ENCODE results near the gene GPR17. TPM values are rescaled to one million over a fixed set of nuclear protein-coding genes. Genes with fewer than 3 reads are reported as not detected.

The GPR17 gene
- total RNA-seq, 1 donor from 2014 or later: 0.31 TPM

DNA sequence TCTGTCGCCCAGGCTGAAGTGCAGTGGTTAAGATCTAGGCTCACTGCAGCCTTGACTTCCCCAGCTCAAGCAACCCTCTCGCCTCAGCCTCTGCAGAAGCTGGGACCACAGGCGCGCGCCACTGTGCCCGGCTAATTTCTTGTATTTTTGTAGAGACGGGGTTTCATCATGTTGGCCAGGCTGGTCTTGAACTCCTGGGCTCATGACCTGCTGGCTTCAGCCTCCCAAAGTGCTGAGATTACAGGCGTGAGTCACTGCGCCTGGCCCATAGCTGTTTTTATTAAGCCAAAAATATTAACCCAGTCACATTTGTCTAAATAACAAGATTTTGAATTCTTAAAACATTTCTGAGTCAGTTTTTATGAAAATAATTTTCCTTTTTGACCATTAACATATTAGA is 49.0 kb downstream of the GPR17 start:
- no peak for DNase-seq

DNA sequence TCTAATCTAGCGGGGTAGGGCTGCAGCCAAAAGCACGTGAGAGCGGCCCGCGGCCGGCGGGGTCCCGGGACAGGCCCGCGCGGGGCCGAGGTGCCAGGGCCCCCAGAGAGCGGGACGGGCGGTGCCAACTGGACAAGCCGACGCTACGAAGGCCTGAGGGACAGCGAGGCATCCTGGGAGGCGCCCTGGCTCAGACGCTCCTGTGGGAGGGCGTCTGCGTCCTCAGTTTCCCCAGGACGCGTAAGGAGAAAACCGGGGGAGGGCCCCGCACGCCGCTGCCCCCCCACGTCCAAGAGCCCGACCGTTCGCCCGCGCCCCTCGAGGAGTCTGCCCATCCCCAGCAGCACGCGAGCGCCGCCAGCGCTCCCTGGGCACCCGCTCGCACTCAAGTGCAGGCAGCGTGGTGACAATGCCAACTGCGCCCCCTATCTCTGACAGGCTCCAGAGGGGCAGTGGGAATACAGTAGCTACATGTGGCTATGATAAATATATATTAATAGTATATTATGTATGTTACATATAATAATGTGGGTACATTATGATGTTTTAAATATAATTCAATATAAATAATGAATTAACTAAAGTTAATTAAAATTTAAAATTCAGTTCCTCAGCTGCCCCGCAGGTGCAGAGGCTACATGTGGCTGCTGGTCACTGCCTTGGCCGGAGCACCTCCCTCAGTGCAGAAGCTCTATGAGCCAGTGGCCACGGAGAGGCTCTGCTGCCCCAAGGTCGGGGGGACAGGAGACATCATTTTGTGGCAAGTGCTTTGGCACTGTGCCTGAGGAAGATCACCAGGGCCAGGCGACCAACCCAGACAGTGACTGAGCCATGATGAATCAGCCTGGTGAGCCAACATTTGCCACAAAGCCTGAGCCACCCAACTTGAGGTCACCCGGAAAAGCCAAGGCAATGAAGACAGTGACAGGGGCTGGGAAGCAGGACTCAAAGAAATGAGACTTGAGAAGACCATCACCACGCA is 49.8 kb downstream of the GPR17 start:
- DNase-seq: peak; percentile 84

DNA sequence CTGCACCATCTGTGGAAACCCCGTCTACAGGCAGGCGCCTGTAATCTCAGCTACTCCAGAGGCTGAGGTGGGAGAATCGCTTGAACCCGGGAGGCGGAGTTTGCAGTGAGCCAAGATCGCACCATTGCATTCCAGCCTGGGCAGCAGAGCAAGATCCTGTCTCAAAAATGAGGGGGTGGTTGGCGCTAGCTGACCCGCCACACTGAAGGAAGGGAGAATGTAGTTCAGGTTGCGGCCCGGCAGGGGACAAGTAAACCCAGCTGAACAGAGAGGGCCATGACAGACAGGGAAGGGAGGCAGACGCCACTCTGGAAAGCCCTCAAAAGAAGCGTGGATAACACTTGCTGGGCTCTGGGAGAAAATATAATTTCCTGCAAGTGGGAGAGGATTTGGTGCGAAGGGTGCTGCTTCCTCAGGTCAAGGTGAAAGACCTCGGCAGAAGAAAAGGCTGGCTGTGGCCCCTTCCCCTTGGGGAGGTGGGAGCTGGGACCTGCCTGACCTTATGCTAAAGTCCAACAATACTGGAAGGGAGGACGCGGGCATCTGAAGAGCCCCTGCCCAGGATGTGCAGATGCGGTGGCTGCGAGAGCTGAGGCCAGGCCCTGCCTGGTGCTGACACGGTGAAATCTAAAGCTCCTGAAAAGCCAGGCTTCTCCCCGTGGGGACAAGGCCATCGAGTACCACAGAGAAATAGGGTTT is 51.7 kb downstream of the GPR17 start:
- DNase-seq: no peak

DNA sequence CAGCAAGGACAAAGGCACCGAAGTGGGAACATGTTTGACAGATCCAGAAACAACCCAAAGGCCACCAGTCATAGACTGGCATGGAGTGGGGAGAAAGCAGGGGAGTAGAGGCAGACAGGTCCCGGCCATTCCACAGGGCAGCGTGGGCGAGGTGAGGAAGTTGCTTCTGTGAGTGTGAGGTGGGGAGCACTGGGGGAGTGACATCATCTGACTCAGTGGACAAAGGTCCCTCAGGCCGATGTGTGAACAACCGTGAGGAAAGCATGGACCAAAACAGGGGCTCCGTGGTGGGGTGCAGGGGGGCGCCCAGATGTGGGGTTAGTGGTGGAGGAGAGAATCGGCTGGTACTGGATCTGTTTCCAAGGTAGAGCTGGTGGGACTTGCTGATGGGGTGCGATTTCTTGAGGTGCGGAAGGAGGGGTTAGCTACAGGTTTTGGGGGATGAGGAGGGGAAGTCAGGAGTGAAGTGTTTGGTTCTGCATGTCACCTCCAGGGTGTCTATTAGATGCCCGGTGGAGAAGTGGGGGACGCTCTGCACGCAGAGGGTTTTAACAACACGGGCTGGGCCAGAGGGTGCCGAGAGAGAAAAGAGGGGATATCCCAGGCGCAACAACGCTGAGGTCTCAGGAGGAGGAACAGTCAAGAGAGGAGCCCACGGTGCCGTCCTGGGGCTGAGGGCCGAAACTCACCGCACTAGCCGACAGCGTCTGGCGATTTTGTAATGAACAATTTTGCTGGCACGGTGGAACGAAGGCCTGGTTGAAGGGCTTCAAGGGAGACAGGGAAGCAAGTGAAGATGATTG is 52.8 kb downstream of the GPR17 start:
- DNase-seq: no peak

DNA sequence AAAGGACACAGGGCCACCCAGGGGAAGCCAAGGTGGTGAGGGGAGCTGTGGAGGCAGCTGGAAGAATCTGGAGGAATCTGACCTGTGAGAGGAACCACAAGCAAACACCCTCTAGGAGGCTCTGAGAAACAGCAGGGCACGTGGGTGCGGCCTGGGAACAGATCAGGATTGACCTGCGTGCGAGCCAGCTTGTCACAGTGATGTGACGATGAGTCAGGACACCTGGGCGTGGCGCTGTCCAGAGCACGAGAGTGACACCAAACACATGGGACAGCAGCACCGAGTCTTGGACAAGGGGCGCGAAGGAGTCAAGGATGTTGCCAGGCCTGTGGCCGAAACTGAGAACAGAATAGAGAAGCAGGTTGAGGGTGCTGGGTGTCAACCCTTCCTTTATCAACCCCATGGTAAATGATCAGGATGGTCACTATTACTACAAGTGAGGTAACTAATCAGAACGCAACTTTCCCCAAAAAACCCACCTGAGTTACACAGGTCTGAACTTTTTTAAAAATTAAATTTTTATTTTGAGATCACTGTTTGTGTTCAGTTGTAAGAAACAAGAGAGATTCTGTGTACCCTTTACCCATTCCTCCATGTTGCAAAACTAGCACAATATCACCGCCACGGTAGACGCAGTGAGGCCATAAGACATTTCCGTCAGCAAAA is 54.7 kb downstream of the GPR17 start:
- DNase-seq: peak; percentile 15

DNA sequence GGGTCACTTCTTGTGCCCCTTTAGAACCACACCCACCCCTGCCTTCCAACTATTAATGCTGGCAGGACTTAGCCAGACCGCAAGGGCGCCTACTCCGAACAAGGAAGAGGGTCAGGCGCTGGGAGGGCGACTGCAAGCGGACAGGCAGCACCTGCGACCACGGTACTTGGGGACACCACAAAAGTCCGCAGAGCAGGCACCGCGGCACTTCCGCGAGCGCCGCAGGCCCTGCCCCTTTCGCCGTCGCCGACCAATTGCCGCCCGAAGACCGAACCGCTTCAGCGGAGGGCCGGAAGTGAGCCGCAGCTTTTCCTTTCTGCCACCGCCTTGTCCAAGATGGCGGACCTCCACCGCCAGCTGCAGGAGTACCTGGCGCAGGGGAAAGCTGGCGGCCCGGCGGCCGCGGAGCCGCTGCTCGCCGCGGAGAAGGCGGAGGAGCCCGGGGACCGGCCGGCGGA is 55.3 kb downstream of the GPR17 start, which contains the start of gene SFT2D3:
TSS of gene SFT2D3 (plus strand) at position 305 of the 458 bp plus-strand sequence. CDS start at position 337, 32 bp downstream.
- peak; percentile 97 for DNase-seq

DNA sequence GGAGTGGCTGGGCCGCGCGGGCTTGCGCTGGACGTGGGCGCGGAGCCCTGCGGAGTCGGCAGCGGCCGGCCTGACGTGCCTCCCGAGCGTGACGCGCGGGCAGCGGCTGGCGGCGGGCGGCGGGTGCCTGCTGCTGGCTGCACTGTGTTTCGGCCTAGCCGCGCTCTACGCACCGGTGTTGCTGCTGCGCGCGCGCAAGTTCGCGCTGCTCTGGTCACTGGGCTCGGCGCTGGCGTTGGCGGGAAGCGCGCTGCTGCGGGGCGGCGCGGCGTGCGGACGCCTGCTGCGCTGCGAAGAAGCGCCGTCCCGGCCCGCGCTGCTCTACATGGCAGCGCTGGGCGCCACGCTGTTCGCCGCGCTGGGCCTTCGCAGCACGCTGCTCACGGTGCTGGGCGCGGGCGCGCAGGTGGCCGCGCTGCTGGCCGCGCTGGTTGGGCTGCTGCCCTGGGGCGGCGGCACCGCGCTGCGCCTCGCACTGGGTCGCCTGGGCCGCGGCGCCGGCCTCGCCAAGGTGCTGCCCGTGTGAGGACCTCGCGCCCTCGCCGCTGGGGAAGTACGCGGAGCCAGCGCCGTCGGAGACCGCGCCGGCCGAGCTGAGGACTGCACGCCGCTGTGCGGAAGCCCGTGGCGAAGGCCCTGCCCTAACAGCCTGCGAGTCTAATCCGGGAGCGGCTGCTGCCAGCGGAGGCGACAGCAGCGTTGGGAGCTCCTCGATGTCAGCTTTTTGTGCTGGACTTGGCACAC is 55.9 kb downstream of the GPR17 start:
- peak; percentile 90 for DNase-seq

Other genes starting within 250 kb of the GPR17 start
- gene PROC, start 227.7 kb upstream of the GPR17 start, total RNA-seq: not detected
- 55.2 TPM for gene IWS1, start 119.7 kb upstream of the GPR17 start, total RNA-seq
- gene MYO7B, start 110.5 kb upstream of the GPR17 start, total RNA-seq: 1.5 TPM
- 15.0 TPM for gene LIMS2, start 29.4 kb downstream of the GPR17 start, total RNA-seq
- gene SFT2D3, start 55.3 kb downstream of the GPR17 start, total RNA-seq: 11.6 TPM
- gene WDR33, start 165.0 kb downstream of the GPR17 start, total RNA-seq: 54.8 TPM
- gene POLR2D, start 212.0 kb downstream of the GPR17 start, total RNA-seq: 44.9 TPM
- gene AMMECR1L, start 239.8 kb downstream of the GPR17 start, total RNA-seq: 14.2 TPM

All from tongue (tissue), 2 donors.